A549 (cell line): ENCODE results near the gene GRAMD1A. TPM values are rescaled to one million over a fixed set of nuclear protein-coding genes. Genes with fewer than 3 reads are reported as not detected.

ENCODE experiments used
- ATAC-seq, 2 experiments: fragments of 200-7000 bp in 1 of 2; fragments of >200 bp in 1 of 2; cut with Nextera tagmentation in 1 of 2; cut with Tn5 transposase in 1 of 2; 3 replicates each; pipeline versions ENCODE4 v1.8.0 to v1.9.1; 2018 to 2020; ENCODE audit warnings: mild to moderate bottlenecking in 1 of 2, moderate library complexity in 1 of 2
- CTCF ChIA-PET: fragments of 300-600 bp; sonication (Branson Sonifier 250); formaldehyde crosslinking; extraction: SDS; loops from one replicate; lab custom pipeline; 2021; ENCODE audit warnings: antibody characterized with exemption, inconsistent platforms; lab: Yijun Ruan, JAX
- POLR2A ChIA-PET: fragments of 350-600 bp; formaldehyde crosslinking; extraction: SDS; loops from one replicate; lab custom pipeline; 2021; ENCODE audit warnings: antibody characterized with exemption, inconsistent platforms; lab: Yijun Ruan, JAX
- DNase-seq, 2 experiments: peaks; one replicate each; pipeline versions ENCODE4 v3.0.0 to v3.0.0-alpha.2; 2011 to 2016; ENCODE audit warnings: low read depth in 1 of 2, low spot score in 1 of 2
- FAIRE-seq: peaks from 2 replicates; lab custom pipeline; 2011; peaks lifted over from hg19 to GRCh38; lab: Jason Lieb, UNC
- H3K27ac ChIP-seq, 2 experiments: fragments of >200 bp; sonication (Bioruptor Twin); formaldehyde crosslinking; 3 replicates each; pipeline ENCODE4 v1.5.1; 2016 to 2017
- H3K4me1 ChIP-seq: fragments of >200 bp; sonication (Bioruptor Twin); formaldehyde crosslinking; 3 replicates; pipeline ENCODE4 v1.6.1; 2016
- H3K4me2 ChIP-seq: fragments of >200 bp; sonication (Bioruptor Twin); formaldehyde crosslinking; 3 replicates; pipeline ENCODE4 v1.6.1; 2016
- H3K4me3 ChIP-seq: fragments of >200 bp; sonication (Bioruptor Twin); formaldehyde crosslinking; 3 replicates; pipeline ENCODE4 v1.5.1; 2016
- H3K9me3 ChIP-seq: fragments of >200 bp; sonication (Bioruptor Twin); formaldehyde crosslinking; 3 replicates; pipeline ENCODE4 v1.6.1; 2016
- ATOH8 ChIP-seq: fragments of 250-450 bp; sonication (Bioruptor Pico); IDR thresholded peaks from 2 replicates; pipeline ENCODE4 v1.5.0; 2020; ENCODE audit warnings: low read depth, mild to moderate bottlenecking, moderate library complexity
- BCL3 ChIP-seq: fragments of >200 bp; sonication (Bioruptor Twin); formaldehyde crosslinking; IDR thresholded peaks from 3 replicates; pipeline ENCODE4 v1.6.1; 2016
- BHLHE40 ChIP-seq: IDR thresholded peaks from 2 replicates; pipeline ENCODE4 v1.6.1; 2012; ENCODE audit warnings: low read depth, low read length, inconsistent platforms
- CEBPB ChIP-seq, 2 experiments: fragments of >200 bp in 1 of 2; sonication (Bioruptor Twin) in 1 of 2; formaldehyde crosslinking in 1 of 2; IDR thresholded peaks; 2 replicates each; pipeline ENCODE4 v1.6.1; 2012 to 2016
- CHD4 ChIP-seq: fragments of 200-600 bp; sonication (generic); IDR thresholded peaks from 2 replicates; pipeline ENCODE4 v1.6.1; 2016; ENCODE audit warnings: antibody characterized with exemption, mild to moderate bottlenecking, borderline replicate concordance
- E2F6 ChIP-seq: IDR thresholded peaks from 2 replicates; pipeline ENCODE4 v1.6.1; 2012; ENCODE audit warnings: low read depth, borderline replicate concordance
- GATA3 ChIP-seq: IDR thresholded peaks from 2 replicates; pipeline ENCODE4 v1.6.1; 2012; ENCODE audit warnings: borderline replicate concordance
- HDAC2 ChIP-seq: fragments of 200-600 bp; sonication (generic); IDR thresholded peaks from 2 replicates; pipeline ENCODE4 v1.6.1; 2016
- HMGXB4 ChIP-seq: fragments of 250-450 bp; sonication (Bioruptor Pico); IDR thresholded peaks from 2 replicates; pipeline ENCODE4 v1.5.0; 2021; ENCODE audit warnings: mild to moderate bottlenecking, moderate library complexity, borderline replicate concordance
- HOXB5 ChIP-seq: fragments of 250-450 bp; sonication (Bioruptor Pico); IDR thresholded peaks from 2 replicates; pipeline ENCODE4 v1.5.0; 2020; ENCODE audit warnings: mild to moderate bottlenecking, moderate library complexity
- MAFK ChIP-seq: fragments of 450-650 bp; IDR thresholded peaks from 2 replicates; pipeline ENCODE4 v1.6.1; 2014; ENCODE audit not compliant: partially characterized antibody
- MAX ChIP-seq: IDR thresholded peaks from 2 replicates; pipeline ENCODE4 v1.6.1; 2012
- MAZ ChIP-seq: fragments of 150-350 bp; IDR thresholded peaks from 2 replicates; pipeline ENCODE4 v1.6.1; 2014; ENCODE audit warnings: antibody characterized with exemption, low read depth, low read length, borderline replicate concordance
- MYC ChIP-seq: IDR thresholded peaks from 2 replicates; pipeline ENCODE4 v1.6.1; 2012; ENCODE audit warnings: mild to moderate bottlenecking, inconsistent platforms, low read length, improper control_type of control experiment, borderline replicate concordance
- NPAS2 ChIP-seq: fragments of 250-450 bp; sonication (Bioruptor Pico); IDR thresholded peaks from 2 replicates; pipeline ENCODE4 v1.8.0; 2022; ENCODE audit warnings: mild to moderate bottlenecking, moderate library complexity, borderline replicate concordance
- RAD21 ChIP-seq, 2 experiments: fragments of >200 bp in 1 of 2; sonication (Bioruptor Twin) in 1 of 2; formaldehyde crosslinking in 1 of 2; IDR thresholded peaks in 1 of 2; conservative IDR thresholded peaks in 1 of 2; 2 replicates in 1 of 2; 3 replicates in 1 of 2; pipeline ENCODE4 v1.6.1; 2012 to 2018; ENCODE audit warnings: inconsistent platforms in 1 of 2
- SMC3 ChIP-seq: fragments of >200 bp; sonication (Bioruptor Twin); formaldehyde crosslinking; IDR thresholded peaks from 3 replicates; pipeline ENCODE4 v1.6.1; 2018; ENCODE audit warnings: inconsistent platforms
- TFCP2L1 ChIP-seq: fragments of 250-450 bp; sonication (Bioruptor Pico); IDR thresholded peaks from 2 replicates; pipeline ENCODE4 v1.5.0; 2021; ENCODE audit warnings: mild to moderate bottlenecking
- USF2 ChIP-seq: fragments of 450-650 bp; IDR thresholded peaks from 2 replicates; pipeline ENCODE4 v1.6.1; 2014; ENCODE audit warnings: antibody characterized with exemption
- ZC3H11A ChIP-seq: fragments of 450-650 bp; IDR thresholded peaks from 2 replicates; pipeline ENCODE4 v1.6.1; 2014; ENCODE audit warnings: antibody characterized with exemption, mild to moderate bottlenecking
- WGBS: methylation state at CpG from one replicate; pipeline ENCODE4 v1.1.6; 2017; ENCODE audit errors: missing lambda C conversion rate; 5-methylcytosine and 5-hydroxymethylcytosine counted together
- polyA plus RNA-seq, 4 experiments: library from polyadenylated mRNA; depleted of rRNA in 3 of 4; stranded (reverse); fragments of >200 nt; fragmentation: RNase III in 1 of 4; extraction: RNeasy Plus Mini Kit Qiagen cat#74134 plus additional on column Dnase treatment in 1 of 4; gene quantifications; 2 replicates in 3 of 4; 3 replicates in 1 of 4; pipeline ENCODE4 v1.2.3, GENCODE V29; 2011 to 2017

Gene GRAMD1A
- polyA plus RNA-seq, 2 of the 4 experiments (the other 2 are of a cell fraction), result 128 to 184 TPM

GRCh38 chr19:35042056-35042730 lies 42.1 kb downstream of the GRAMD1A start (continued):
- TF ChIP-seq ATOH8 (CRISPR knock-in tag) (no peak), MAX (no peak), BCL3 (no peak), TFCP2L1 (CRISPR knock-in tag) (no peak), HDAC2 (no peak), RAD21 (conservative IDR thresholded peaks at IDR 0.05 in 1 of 2, IDR thresholded peaks at IDR 0.05 in 1 of 2) (no peak), SMC3 (no peak), MYC (no peak), CEBPB (IDR thresholded peaks at IDR 0.05) (no peak)

GRCh38 chr19:35042954-35043604 lies 43.0 kb downstream of the GRAMD1A start:
- DNase-seq (no peak), ATAC-seq (no peak), FAIRE-seq (peak; percentile 65)
- no peaks in the 10 kb centered on the region for H3K9me3 ChIP-seq
- no peak overlapping the region for H3K27ac ChIP-seq
- ChIA-PET POLR2A (no interaction called here), CTCF (interaction anchor here (0.8 to 16.2 kb wide), 33 partner anchors 11 to 226 kb away, joined by 3 to 374 read pairs (median 16); partner anchors contain the start of genes FXYD1, FXYD5, LGI4 and SCN1B)
- no peak overlapping the region for H3K4me3 ChIP-seq
- 78% methylated on average over 14 of the region's 14 CpGs for WGBS
- TF ChIP-seq MAFK, result no peak
- no peak for TF ChIP-seq ZC3H11A
- no peak for TF ChIP-seq MAZ
- no peak for TF ChIP-seq BHLHE40
- TF ChIP-seq NPAS2 (CRISPR knock-in tag), result no peak
- no peak for TF ChIP-seq HOXB5 (CRISPR knock-in tag)
- no peak for TF ChIP-seq GATA3
- no peak for TF ChIP-seq MAX
- no peak for TF ChIP-seq SMC3
- no peak for TF ChIP-seq CHD4
- no peak for TF ChIP-seq E2F6
- no peak overlapping the region for H3K4me2 ChIP-seq
- H3K4me1 ChIP-seq, result peaks cover 21% of the 10 kb centered on the region

- ATAC-seq, result peak; percentile 5; a peak in 4 of 6 replicates
- Histone ChIP-seq H3K9me3 (no peaks in the 10 kb centered on the region), H3K4me1 (peaks cover 24% of the 10 kb centered on the region), H3K27ac (no peak overlapping the region), H3K4me2 (no peak overlapping the region), H3K4me3 (no peak overlapping the region)
- ChIA-PET CTCF (interaction anchor here (0.6 to 16.2 kb wide), 55 partner anchors 12 to 550 kb away, joined by 3 to 374 read pairs (median 8); partner anchors contain the start of genes FXYD1, FXYD5, GRAMD1A and LGI4), POLR2A (interaction anchor here (0.6 to 1.0 kb wide), 2 partner anchors 44 to 778 kb away, joined by 4 to 5 read pairs; partner anchors contain the start of gene GRAMD1A)
- FAIRE-seq, result no peak
- no peak for DNase-seq
- WGBS, result 68% methylated on average over 14 of the region's 14 CpGs
- no peak for TF ChIP-seq HOXB5 (CRISPR knock-in tag)
- TF ChIP-seq HMGXB4 (CRISPR knock-in tag), result no peak
- no peak for TF ChIP-seq TFCP2L1 (CRISPR knock-in tag)
- TF ChIP-seq USF2, result no peak
- no peak for TF ChIP-seq HDAC2
Observed at GRCh38 chr19:35043906-35044305, 43.8 kb downstream of the GRAMD1A start.
